ENCODE data around the gene ABCA5. TPM values are rescaled to one million over a fixed set of nuclear protein-coding genes. Genes with fewer than 3 reads are reported as not detected.

Gene ABCA5
- total and polyA plus RNA-seq, 2 of the 13 experiments (the other 11 are each of a cell fraction or from before 2014, with no cell fraction given) = 9.7 to 10.1 TPM

DNA sequence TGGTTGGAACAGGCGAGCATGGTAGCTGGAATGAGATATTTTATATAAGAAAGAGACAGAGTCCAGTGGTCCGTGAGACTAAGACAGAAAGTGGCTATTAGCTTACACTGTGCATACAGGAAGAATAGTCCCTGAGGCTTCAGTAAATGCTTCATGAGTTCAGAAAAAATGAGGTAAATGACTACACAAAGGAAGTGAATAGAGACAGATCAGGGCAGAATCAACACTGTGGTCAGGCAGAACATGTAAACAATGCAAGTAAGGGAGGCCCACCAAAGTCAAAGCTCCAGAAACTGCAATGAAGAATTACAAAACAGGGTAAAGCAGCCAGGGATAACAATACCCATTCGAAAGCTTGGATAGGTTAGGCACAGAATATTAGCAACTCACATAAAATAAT is 103.1 kb downstream of the ABCA5 start (continued):
- TF ChIP-seq, protein P1, sequence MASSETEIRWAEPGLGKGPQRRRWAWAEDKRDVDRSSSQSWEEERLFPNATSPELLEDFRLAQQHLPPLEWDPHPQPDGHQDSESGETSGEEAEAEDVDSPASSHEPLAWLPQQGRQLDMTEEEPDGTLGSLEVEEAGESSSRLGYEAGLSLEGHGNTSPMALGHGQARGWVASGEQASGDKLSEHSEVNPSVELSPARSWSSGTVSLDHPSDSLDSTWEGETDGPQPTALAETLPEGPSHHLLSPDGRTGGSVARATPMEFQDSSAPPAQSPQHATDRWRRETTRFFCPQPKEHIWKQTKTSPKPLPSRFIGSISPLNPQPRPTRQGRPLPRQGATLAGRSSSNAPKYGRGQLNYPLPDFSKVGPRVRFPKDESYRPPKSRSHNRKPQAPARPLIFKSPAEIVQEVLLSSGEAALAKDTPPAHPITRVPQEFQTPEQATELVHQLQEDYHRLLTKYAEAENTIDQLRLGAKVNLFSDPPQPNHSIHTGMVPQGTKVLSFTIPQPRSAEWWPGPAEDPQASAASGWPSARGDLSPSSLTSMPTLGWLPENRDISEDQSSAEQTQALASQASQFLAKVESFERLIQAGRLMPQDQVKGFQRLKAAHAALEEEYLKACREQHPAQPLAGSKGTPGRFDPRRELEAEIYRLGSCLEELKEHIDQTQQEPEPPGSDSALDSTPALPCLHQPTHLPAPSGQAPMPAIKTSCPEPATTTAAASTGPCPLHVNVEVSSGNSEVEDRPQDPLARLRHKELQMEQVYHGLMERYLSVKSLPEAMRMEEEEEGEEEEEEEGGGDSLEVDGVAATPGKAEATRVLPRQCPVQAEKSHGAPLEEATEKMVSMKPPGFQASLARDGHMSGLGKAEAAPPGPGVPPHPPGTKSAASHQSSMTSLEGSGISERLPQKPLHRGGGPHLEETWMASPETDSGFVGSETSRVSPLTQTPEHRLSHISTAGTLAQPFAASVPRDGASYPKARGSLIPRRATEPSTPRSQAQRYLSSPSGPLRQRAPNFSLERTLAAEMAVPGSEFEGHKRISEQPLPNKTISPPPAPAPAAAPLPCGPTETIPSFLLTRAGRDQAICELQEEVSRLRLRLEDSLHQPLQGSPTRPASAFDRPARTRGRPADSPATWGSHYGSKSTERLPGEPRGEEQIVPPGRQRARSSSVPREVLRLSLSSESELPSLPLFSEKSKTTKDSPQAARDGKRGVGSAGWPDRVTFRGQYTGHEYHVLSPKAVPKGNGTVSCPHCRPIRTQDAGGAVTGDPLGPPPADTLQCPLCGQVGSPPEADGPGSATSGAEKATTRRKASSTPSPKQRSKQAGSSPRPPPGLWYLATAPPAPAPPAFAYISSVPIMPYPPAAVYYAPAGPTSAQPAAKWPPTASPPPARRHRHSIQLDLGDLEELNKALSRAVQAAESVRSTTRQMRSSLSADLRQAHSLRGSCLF (CRISPR knock-in tag; IDR thresholded peaks at IDR 0.05; ENCODE audit: borderline replicate concordance) = no peak
- TF ChIP-seq, protein P2, sequence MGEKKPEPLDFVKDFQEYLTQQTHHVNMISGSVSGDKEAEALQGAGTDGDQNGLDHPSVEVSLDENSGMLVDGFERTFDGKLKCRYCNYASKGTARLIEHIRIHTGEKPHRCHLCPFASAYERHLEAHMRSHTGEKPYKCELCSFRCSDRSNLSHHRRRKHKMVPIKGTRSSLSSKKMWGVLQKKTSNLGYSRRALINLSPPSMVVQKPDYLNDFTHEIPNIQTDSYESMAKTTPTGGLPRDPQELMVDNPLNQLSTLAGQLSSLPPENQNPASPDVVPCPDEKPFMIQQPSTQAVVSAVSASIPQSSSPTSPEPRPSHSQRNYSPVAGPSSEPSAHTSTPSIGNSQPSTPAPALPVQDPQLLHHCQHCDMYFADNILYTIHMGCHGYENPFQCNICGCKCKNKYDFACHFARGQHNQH (CRISPR knock-in tag; IDR thresholded peaks at IDR 0.05) = peak; percentile 27; the same call in 1 of the 2 replicates
- TF ChIP-seq, protein P3, sequence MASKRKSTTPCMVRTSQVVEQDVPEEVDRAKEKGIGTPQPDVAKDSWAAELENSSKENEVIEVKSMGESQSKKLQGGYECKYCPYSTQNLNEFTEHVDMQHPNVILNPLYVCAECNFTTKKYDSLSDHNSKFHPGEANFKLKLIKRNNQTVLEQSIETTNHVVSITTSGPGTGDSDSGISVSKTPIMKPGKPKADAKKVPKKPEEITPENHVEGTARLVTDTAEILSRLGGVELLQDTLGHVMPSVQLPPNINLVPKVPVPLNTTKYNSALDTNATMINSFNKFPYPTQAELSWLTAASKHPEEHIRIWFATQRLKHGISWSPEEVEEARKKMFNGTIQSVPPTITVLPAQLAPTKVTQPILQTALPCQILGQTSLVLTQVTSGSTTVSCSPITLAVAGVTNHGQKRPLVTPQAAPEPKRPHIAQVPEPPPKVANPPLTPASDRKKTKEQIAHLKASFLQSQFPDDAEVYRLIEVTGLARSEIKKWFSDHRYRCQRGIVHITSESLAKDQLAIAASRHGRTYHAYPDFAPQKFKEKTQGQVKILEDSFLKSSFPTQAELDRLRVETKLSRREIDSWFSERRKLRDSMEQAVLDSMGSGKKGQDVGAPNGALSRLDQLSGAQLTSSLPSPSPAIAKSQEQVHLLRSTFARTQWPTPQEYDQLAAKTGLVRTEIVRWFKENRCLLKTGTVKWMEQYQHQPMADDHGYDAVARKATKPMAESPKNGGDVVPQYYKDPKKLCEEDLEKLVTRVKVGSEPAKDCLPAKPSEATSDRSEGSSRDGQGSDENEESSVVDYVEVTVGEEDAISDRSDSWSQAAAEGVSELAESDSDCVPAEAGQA (IDR thresholded peaks at IDR 0.05; ENCODE audit: low read depth) = no peak
- TF ChIP-seq, protein P3 (CRISPR knock-in tag; IDR thresholded peaks at IDR 0.05; ENCODE audit: borderline replicate concordance) = no peak
- TF ChIP-seq ZFP1 (CRISPR knock-in tag; IDR thresholded peaks at IDR 0.05) (no peak), SRSF1 (optimal IDR thresholded peaks at IDR 0.05; ENCODE audit: low read depth, low read length) (no peak), ZNF496 (CRISPR knock-in tag; IDR thresholded peaks at IDR 0.05; ENCODE audit: insufficient replicate concordance) (no peak), ETV6 (CRISPR knock-in tag; conservative IDR thresholded peaks at IDR 0.05) (no peak), GATAD1 (CRISPR knock-in tag; IDR thresholded peaks at IDR 0.05) (no peak), ZBTB21 (CRISPR knock-in tag; IDR thresholded peaks at IDR 0.05) (0 out of 2 replicates have a peak, but pooled peaks have one; percentile 19), TAF1 (CRISPR knock-in tag; IDR thresholded peaks at IDR 0.05) (no peak), ZNF3 (CRISPR knock-in tag; IDR thresholded peaks at IDR 0.05) (no peak)
- TF ChIP-seq, protein P4, sequence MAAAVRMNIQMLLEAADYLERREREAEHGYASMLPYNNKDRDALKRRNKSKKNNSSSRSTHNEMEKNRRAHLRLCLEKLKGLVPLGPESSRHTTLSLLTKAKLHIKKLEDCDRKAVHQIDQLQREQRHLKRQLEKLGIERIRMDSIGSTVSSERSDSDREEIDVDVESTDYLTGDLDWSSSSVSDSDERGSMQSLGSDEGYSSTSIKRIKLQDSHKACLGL (CRISPR knock-in tag; IDR thresholded peaks at IDR 0.05) = no peak
- TF ChIP-seq, protein P5, sequence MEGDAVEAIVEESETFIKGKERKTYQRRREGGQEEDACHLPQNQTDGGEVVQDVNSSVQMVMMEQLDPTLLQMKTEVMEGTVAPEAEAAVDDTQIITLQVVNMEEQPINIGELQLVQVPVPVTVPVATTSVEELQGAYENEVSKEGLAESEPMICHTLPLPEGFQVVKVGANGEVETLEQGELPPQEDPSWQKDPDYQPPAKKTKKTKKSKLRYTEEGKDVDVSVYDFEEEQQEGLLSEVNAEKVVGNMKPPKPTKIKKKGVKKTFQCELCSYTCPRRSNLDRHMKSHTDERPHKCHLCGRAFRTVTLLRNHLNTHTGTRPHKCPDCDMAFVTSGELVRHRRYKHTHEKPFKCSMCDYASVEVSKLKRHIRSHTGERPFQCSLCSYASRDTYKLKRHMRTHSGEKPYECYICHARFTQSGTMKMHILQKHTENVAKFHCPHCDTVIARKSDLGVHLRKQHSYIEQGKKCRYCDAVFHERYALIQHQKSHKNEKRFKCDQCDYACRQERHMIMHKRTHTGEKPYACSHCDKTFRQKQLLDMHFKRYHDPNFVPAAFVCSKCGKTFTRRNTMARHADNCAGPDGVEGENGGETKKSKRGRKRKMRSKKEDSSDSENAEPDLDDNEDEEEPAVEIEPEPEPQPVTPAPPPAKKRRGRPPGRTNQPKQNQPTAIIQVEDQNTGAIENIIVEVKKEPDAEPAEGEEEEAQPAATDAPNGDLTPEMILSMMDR (CRISPR knock-in tag; IDR thresholded peaks at IDR 0.05) = no peak
- TF ChIP-seq, protein P6, sequence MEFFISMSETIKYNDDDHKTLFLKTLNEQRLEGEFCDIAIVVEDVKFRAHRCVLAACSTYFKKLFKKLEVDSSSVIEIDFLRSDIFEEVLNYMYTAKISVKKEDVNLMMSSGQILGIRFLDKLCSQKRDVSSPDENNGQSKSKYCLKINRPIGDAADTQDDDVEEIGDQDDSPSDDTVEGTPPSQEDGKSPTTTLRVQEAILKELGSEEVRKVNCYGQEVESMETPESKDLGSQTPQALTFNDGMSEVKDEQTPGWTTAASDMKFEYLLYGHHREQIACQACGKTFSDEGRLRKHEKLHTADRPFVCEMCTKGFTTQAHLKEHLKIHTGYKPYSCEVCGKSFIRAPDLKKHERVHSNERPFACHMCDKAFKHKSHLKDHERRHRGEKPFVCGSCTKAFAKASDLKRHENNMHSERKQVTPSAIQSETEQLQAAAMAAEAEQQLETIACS (CRISPR knock-in tag; IDR thresholded peaks at IDR 0.05) = no peak
